Activated CD4-positive, alpha-beta T cell treated with anti-CD3 and anti-CD28 coated beads, Interleukin-2, amount 50 U/mL, for 16 hours (primary cell): ENCODE results near the gene PRF1.
A peak's percentile ranks its signal among the peaks of the same experiment; 100 is the strongest.
"Not testable (repeated sequence)": the region's sequence is repeated elsewhere in the genome, so short reads cannot be mapped to it uniquely, and the experiment has no call there.

ENCODE experiments used
- DNase-seq: peaks from one replicate; pipeline ENCODE4 v3.0.0-alpha.2; 2020

PRF1 gene

DNA sequence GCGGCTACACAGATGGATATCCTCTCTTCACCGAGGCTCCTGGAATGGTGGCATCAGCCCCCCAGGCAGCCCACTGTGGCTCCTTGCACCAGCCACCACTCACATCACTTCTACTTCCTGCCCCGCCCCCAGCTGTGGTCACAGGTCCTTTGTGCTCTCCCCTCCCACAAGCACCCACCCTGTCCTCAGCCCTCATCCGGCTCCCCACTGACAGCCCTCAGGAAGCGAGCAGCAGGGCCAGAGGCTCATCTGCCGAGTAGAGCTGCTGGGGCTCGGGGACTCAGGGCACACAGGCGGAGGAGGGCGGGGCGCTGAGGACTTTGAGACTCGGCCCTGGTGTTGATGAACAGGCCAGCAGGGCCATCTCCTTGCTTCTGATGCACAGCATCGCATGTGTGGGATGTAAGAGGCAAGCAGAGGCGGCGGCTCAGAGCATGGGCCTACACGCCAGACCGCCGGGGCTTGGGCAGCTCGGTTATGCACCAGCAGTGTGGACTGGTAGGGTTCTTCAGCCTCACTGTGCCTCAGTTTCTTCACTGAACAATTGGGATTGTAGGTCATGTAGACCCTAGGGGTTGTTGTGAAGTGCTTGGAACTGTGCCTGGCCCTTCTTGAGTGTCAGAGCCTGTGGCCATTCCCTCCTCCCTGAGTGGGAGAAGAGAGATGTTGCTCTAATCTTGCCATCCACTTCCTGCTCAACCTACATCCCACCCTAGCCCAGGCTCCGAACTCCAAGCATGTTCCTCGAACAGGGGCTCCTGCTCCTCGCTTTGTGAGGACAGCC is at the start of gene PRF1:
Gene PRF1 (minus strand): TSS at position 77 of the 784 bp plus-strand sequence. CDS start 1,839 bp downstream, outside the sequence.
- DNase-seq, result peak; percentile 68

DNA sequence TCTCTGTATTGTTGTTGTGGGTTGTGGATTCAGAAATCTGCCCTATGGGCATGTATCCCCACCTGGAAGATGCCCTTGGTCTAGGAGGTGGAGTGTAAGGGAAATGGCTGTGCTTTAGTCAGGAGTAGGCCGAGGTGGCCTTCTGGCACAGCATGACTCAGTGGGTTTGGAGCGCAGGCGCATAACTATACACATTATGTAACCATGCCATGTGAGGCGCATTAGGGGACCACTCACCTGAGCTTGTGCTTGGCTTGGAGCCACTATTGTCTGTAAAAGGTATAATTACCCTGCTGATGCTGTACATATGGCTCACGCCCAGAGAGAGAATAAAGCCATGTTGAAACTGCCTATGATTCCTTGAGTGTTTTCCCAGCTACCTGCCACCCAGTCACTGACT is 49.1 kb upstream of the PRF1 start:
- no peak for DNase-seq

DNA sequence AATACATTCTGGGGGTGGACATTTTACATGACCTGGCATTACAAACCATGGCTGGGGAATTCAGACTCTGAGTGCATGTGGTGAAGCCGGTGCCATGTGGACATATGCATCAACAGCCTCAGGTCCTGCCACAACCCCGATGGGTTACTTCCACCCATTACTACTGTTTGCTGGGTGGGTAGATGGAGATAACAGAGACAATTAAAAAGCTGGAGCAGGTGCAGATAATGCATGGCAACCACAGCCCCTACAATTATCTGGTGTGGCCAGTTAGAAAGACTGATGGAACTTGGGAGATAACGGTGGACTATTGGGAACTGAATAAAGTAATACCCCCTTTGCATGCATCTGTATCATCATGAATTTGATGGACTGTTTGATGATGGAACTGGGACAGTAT is 48.2 kb upstream of the PRF1 start:
- DNase-seq, result no peak

DNA sequence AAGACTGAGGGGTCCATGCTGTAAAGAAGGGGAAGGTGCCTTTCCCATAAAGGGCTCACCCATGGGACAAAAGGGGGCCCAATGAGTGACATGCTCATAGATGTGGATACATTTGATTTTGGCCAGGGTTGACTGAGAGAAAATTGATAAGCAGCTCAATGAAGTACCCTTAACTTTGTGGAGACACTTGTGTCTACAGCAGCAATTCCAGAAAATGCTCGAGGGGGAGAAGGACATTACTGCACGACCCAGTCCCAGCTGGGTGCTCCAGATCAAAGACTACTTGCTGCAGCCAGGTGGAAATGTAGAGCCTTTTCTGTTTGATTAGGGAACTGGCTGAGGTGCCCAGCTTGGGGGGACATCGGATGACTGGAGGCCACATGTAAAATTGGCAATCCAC is 47.6 kb upstream of the PRF1 start:
- DNase-seq, result no peak

DNA sequence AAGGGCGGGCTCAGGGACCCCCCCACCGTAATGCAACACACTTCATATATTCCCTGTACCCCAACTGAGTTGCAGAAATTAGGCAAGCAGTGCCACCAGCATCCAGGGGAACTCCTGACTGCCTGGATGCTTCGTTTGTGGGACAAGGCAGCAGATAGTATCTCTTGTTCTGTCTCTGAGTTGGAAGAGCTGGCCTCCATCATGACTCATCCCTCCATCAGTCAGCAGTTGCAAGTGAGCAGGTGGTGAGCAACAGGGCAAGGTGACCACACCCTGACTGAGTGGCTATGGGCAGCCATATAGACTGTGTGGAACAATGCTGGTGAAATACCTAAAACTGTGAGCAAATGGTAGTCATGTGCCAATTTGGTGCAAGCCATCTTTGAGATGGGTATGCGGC is 47.0 kb upstream of the PRF1 start:
- DNase-seq, result peak; percentile 35

DNA sequence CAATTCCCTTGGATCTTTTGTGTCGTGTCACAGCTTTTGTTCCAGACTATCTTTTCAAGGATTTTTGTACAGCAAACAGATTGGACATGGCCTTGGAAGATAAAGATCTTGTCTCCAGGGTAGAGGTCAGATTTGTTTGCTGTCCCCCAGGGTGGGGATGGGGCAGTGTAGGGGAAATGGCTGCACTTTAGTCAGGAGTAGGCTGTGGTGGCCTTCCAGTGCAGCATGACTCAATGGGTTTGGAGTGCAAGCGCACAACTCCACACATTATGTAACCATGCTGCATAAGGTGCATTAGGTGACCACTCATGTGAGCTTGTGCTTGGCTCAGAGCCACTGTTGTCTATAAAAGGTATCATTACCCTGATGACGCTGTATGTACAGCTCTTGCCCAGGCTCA is 45.9 kb upstream of the PRF1 start:
- no peak for DNase-seq

DNA sequence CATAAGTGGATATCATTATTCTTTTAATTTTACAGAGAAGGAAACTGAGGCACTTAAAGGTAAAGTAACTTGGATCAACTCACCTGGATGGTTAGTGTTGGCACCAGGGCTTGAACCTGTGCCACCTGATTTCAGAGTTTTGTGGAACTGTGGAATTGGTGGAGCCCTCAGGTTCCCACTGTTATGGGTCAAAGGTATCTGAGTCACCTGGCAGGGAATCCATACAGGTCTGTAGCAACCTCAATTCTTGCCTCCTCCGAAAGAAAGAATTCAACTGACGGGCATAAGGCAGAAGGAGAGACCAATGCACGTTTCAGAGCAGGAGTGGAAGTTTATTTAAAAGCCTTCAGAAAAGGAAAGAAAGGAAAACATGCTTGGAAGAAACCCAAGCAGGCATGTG is 44.5 kb upstream of the PRF1 start:
- no peak for DNase-seq

DNA sequence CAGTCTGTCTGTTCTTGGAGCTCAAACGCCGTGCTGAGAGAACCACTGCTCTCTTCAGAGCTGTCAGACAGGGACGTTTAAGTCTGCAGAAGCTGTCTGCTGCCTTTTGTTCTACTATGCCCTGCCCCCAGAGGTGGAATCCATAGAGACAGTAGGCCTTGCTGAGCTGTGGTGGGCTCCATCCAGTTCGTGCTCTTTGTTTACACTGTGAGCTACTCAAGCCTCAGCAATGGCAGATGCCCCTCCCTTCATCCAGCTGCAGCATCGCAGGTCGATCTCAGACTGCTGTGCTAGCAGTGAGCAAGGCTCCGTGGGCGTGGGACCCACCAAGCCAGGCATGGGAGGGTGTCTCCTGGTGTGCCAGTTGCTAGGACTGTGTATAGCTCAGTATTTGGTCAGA is 42.4 kb upstream of the PRF1 start:
- not testable (repeated sequence) for DNase-seq

DNA sequence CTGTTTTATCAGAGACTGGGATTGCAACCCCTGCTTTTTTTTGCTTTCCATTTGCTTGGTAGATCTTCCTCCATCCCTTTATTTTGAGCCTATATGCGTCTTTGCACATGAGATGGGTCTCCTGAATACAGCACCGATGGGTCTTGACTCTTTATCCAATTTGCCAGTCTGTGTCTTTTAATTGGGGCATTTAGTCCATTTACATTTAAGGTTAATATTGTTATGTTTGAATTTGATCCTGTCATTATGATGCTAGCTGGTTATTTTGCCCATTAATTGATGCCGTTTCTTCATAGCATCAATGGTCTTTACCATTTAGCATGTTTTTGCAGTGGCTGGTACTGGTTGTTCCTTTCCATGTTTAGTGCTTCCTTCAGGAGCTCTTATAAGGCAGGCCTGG is 40.7 kb upstream of the PRF1 start:
- DNase-seq, result not testable (repeated sequence)

DNA sequence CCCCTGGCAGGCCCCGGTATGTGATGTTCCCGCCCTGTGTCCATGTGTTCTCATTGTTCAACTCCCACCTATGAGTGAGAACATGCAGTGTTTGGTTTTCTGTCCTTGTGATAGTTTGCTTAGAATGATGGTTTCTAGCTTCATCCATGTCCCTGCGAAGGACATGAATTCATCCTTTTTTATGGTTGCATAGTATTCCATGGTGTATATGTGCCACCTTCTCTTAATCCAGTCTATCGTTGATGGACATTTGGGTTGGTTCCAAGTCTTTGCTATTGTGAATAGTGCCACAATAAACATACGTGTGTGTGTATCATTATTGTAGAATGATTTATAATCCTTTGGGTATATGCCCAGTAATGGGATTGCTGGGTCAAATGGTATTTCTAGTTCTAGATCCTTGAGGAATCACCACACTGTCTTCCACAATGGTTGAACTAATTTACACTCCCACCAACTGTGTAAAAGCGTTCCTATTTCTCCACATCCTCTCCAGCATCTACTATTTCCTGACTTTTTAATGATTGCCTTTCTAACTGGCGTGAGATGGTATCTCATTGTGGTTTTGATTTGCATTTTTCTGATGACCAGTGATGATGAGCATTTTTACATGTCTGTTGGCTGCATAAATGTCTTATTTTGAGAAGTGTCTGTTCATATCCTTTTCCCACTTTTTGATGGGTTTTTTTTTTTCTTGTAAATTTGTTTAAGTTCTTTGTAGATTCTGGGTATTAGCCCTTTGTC is 37.3 kb upstream of the PRF1 start:
- DNase-seq, result not testable (repeated sequence)

DNA sequence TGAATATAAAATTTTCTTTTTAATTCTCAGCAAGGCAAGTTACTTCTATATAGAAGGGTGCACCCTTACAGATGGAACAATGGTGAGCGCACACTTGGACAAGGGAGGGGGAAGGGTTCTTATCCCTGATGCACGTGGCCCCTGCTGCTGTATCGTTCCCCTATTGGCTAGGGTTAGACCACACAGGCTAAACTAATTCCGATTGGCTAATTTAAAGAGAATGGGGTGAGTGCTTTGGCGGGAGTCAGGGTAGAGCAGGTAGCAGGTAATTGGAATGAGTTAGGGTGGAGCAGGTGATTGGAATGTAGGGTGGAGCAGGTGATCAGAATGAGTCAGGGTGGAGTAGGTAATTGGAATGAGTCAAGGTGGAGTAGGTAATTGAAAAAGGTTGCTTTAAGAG is 32.0 kb upstream of the PRF1 start:
- not testable (repeated sequence) for DNase-seq

DNA sequence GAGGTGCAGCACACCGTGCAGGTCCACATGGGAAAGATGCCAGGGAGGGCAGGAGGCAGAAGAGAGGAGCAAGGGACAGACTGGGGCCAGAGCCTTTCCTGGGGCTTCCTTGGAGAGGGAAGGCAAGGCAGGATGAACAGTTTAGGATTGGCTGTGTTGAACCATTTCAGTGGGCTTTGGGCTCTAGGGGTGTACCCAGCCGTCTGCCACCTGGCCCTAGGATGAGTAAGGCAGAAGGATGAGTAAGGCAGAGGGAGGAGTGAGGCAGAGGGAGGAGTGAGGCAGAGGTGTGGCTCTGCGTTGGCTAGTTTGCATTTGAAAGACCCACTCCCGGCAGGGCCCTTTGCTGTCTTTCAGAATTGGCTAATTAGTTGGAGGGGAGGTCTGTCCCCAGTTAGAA is 31.5 kb upstream of the PRF1 start:
- DNase-seq, result no peak

DNA sequence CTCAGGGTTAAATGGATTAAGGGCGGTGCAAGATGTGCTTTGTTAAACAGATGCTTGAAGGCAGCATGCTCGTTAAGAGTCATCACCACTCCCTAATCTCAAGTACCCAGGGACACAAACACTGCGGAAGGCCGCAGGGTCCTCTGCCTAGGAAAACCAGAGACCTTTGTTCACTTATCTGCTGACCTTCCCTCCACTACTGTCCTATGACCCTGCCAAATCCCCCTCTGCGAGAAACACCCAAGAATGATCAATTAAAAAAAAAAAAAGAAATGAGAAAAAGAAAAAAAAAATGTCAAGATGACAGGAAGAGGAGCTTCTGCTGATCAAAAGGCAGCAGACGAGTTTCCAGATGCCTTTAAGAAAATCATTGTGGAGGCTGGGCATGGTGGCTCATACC is 29.2 kb upstream of the PRF1 start:
- not testable (repeated sequence) for DNase-seq

DNA sequence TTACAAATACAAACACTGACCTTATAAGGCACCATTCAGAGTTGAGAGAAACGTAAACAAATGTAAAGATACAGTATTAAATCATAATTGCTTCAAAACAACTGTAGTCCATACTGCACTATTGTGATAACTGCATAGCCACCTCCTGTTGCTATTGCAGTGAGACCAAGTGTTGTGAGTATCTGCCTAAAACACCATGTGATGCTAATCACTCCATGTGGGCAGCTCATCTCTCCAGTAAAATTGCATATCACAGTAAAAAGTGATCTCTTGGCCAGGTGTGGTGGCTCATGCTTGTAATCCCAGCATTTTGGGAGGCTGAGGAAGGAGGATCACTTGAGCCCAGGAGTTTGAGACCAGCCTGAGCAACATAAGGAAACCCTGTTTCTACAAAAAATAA is 26.8 kb upstream of the PRF1 start:
- no peak for DNase-seq

DNA sequence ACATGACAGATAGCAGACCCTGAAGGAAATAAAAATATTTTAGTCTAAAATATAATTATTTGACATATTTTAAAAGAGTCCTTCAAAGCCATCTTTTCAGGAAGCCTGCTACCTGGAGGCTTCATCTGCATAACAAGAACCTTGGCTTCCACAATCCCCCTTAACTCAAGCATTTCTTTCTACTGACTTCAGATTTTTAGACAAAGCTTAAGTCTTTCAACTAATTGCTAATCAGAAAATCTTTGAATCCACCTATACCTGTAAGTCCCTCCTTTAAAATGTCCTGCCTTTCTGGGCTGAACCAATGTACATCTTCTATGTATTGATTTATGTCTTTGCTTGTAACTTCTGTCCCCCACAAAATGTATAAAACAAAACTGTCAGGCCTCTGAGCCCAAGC is 23.5 kb upstream of the PRF1 start:
- DNase-seq, result no peak

DNA sequence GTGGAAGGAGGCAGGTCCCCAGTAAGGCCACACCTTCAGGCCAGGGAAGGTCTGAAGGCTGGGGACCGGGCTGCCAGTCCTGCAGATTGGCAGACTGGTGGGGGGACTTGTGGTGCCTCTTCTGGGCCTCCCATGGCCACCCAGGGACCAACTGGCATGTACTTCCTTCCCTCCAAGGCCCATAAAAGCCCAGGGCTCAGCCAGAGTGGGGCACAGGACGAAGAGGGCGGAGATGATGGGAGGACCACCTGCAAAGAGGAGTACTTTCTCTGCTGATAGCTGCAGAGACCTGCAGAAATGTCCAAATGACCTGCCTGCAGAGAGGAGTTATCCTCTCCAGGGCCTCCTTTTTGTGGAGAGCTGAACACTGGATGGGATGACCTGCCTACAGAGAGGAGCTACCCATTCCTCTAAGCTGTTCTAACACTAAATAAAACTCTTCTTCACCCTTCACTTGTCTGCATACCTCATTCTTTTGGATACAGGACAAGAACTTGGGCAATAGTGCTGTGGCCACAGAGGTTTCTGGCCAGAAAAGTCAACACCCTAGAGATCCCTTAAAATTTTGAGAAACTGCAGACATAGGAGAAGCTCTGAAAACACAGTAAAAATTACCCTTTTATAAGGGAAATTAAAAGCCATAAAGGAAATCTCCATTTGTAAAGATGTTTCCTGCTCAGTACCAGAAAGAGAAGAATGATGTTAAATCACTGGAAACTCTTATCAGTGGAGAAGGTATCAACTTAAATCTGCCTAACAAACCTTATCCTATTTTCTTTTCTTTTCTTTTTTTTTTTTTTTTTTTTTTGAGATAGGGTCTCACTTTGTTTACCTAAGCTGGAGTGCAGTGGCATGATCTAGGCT is 20.7 kb upstream of the PRF1 start:
- DNase-seq, result no peak

DNA sequence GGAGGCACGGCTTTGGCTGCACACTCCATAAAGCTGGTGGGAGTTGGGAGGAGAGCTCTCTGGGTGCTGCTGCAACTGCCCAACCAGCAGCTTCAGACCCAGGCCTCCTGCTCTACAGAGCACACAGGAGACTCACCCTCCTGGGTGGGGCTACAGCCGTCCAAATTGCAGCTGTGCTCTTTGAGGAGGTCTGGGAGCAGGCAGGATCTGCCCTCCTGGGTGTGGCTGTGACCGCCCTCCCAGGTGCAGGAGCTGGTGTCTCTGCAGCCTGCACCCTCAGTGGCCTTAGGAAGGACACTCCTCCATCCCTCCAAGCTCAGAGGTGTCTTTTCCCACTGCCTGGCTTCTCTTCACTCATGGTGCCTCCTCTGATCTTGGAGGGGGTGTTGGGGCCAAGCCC is 20.0 kb upstream of the PRF1 start:
- DNase-seq, result no peak

DNA sequence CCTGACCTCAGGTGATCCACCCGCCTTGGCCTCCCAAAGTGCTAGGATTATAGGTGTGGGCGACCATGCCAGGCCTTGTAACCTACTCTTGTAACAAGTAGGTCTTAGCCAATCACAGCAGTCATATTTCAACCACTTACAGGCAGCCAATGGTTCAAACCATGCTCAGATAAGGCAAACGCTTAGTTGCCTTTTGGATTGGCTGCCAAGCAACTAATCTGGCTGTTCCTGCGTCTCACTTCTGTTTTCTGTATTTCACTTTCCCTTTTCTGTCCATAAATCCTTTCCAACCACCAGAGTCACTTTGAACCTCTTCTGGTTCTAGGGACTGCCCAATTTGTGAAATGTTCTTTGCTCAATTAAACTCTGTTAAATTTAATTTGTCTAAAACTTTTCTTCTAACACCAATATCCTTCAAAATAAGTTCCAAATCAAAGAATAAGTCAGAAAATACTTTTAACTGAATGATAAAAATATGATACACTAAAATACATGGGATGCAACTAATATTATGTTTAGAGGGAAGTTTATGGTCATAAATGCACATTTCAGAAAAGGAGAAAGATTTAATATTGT is 19.1 kb upstream of the PRF1 start:
- no peak for DNase-seq

DNA sequence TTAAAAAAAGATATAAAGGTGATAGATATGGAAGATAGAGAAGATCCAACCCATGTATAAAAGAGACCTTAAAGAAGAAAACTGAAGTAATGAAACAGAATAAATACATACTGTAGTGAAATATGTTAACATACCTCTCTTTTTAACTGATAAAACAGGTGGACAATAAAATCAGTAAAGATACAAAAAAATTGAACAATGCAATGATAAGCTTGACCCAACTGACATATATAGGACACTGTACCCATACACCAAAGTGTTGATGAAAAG is 17.4 kb upstream of the PRF1 start:
- no peak for DNase-seq

DNA sequence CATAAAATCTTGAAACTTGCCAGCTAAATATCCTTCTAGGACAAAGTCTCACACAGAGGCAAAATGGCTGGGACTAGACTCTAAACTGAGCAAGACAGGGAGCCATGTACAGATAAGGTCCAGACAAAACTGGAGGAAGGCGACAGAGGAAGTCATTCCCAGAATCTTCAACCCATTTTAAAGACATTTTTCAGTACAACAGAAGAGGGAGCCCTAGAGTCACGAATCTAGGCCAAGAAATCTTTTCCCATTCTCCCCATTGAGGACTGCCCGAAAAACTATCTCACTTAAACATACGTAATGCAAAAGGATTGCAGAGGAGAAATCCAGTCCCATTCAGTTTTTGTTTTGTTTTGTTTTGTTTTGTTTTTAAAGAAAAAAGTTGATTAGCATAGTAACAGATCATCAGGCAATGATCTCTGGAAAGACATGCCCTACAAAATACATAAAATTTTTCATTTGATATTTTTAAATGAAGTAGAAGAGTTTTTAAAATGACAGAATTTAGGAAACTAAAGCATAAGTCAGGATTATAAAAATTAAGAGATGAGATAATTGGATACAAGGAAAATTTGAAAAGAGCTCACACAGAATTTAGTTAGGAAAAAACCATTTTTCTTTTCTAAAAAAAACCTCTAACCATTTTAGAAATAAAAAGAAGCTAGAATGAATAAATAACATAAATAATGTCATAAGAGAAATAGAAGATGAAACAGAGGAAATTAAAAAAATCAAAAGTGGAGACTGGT is 16.9 kb upstream of the PRF1 start:
- peak; percentile 24 for DNase-seq

DNA sequence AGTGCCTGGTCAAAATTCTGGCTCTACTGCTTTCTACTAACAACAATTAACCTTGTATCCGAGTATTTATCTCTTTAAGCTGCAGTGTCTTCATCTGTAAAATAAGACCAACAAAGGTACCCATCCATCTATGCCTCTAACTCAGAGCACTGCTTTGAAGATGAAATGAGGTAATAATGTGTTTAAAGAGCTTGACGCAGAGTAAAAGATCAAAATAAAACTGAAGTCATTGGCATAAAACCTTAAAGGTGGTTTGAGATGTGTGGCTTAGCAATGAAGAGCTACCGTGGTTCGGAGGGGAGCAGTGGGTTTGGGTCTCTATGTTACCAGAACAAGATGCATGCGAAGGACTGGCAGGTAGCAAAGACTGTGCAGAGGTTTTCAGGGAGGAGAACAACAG is 16.1 kb upstream of the PRF1 start:
- DNase-seq, result no peak

DNA sequence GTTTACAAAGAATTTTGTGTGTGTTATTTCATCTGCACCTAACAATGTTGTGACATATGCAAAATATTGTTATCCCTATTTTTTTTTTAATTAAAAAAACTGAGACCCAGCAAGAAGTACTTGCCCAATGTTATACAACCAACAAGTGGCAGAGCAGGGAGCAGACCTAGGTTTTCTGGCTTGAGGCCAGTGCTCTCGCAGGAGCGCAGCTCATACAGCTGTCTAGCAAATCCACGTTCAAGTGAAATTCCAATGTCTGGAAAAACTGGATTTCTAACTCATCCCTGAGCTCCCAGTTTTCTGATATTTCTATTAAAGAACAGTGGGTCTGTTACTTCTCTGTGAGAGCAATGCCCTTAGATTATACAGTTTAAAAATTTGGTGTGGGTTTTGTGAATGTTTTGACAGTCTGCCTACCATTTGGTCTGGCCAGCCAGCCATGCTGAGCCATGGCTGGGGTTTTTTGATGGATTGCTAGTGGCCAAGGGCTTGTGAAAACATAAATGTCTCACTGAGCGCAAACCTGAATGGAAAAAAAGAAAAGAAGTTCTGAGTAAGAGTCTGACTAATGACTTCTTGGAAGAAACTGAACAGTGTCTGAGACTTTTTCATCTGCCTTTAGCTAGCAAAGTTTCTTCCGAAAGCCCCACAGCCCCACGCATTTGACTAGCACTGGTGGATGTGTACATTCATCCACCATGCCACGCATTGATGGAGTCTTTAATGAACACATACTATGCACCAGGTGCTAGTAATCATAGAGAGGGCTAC is 15.4 kb upstream of the PRF1 start:
- peak; percentile 50 for DNase-seq
